Psoas muscle (tissue), 8 donors: ENCODE measurements around the gene JMJD4. TPM values are rescaled to one million over a fixed set of nuclear protein-coding genes. Genes with fewer than 3 reads are reported as not detected.

Experiments used
- ATAC-seq, 4 donors: fragments of 200-7000 bp; cut with Tn5 transposase; one replicate each; pipeline ENCODE4 v1.9.1; 2020; ENCODE audit warnings: moderate library complexity in 3 of 4, mild to moderate bottlenecking in 2 of 4
- DNase-seq, 2 donors: peaks; one replicate each; pipeline ENCODE4 v3.0.0-alpha.2; 2020
- H3K27ac ChIP-seq: fragments of 200-600 bp; one replicate; pipeline ENCODE4 v1.8.0; 2022
- H3K27me3 ChIP-seq, 3 donors: fragments of 200-600 bp in 1 of 3; one replicate each; pipeline versions ENCODE4 v1.6.1 to v1.8.0; 2013 to 2022; ENCODE audit warnings: low read length in 2 of 3, mild to moderate bottlenecking in 2 of 3, moderate library complexity in 1 of 3; ENCODE audit not compliant: insufficient read depth in 3 of 3
- H3K36me3 ChIP-seq, 2 donors: fragments of 200-600 bp in 1 of 2; one replicate each; pipeline versions ENCODE4 v1.6.1 to v1.8.0; 2013 to 2022; ENCODE audit warnings: low read depth in 1 of 2, mild to moderate bottlenecking in 1 of 2, moderate library complexity in 1 of 2; ENCODE audit not compliant: insufficient read depth in 1 of 2
- H3K4me1 ChIP-seq: fragments of 200-600 bp; one replicate; pipeline ENCODE4 v1.8.0; 2022
- H3K4me3 ChIP-seq: fragments of 200-600 bp; one replicate; pipeline ENCODE4 v1.8.0; 2022; ENCODE audit warnings: mild to moderate bottlenecking
- H3K9me3 ChIP-seq: fragments of 200-600 bp; one replicate; pipeline ENCODE4 v1.8.0; 2022
- CTCF ChIP-seq: fragments of 200-600 bp; IDR thresholded peaks from one replicate; pipeline ENCODE4 v1.8.0; 2022; ENCODE audit warnings: antibody characterized with exemption
- WGBS, 3 donors: extraction: QIAGEN DNeasy Blood & Tissue Kit; methylation state at CpG; one replicate each; pipeline versions ENCODE4 v1.1.6 to v1.1.7; 2013; 5-methylcytosine and 5-hydroxymethylcytosine counted together
- intact Hi-C, 2 donors: fragments of 100-400 bp; cut with DNase I; formaldehyde crosslinking; loops; one replicate each; pipeline versions ENCODE4 v1.11.0 to v1.14.2; 2022
- polyA plus RNA-seq, 3 donors: library from polyadenylated mRNA; stranded (reverse); fragments of 200-250 nt; gene quantifications; one replicate each; pipeline ENCODE4 v1.2.3, GENCODE V29; 2013
- total RNA-seq, 4 donors: library from RNA; stranded (reverse); fragmentation: NEBNext Ultra II Directional in 2 of 4; extraction: Animal tissue kit (Norgen Biotek cat#: 25700) in 2 of 4; gene quantifications; one replicate each; pipeline versions ENCODE4 v1.2.1 to v1.2.4, GENCODE V29; 2021 to 2023
- donor health status: healthy with polysubstance abuse.
- donor health status: DM: no; HTN: no; CAD: no; lungs with moderate emphysema.
- donor health status: Bipolar disorder and iron deficiency.
- donor health status: healthy.
- donor health status: DM: yes; HTN: yes; CAD: no.
- donor health status: DM: no; HTN: no; CAD: no.
- donor health status: DM: no; HTN: no; CAD: no.
- donor health status: DM: yes; HTN: yes; CAD: no.

JMJD4 gene
- total and polyA plus RNA-seq, 7 donors, result 9.0 to 20.5 (median 15.3) TPM

GRCh38 chr1:227758366-227758765 lies 23.3 kb upstream of the JMJD4 start:
- intact Hi-C loops, result no loop called here
- no peak for ATAC-seq
- Histone ChIP-seq H3K9me3 (no peaks in the 10 kb centered on the region), H3K4me3 (no peak overlapping the region), H3K36me3 (peaks cover 0 to 12% of the 10 kb centered on the region in 2 donors), H3K27me3 (no peaks in the 10 kb centered on the region), H3K4me1 (peaks cover 87% of the 10 kb centered on the region), H3K27ac (peak overlapping the region; percentile 90)
- WGBS, 3 donors, result 74 to 91% (median 78%) methylated on average over 6 of the region's 6 CpGs
- TF ChIP-seq CTCF, result no peak
- DNase-seq, result peak in 1 of 2 donors; percentile 19

- WGBS, 3 donors, result 41 to 70% (median 56%) methylated on average over 2 of the region's 2 CpGs
- TF ChIP-seq CTCF, result no peak
- intact Hi-C loops, result no loop called here
- Histone ChIP-seq H3K27ac (peak overlapping the region; percentile 10), H3K27me3 (no peaks in the 10 kb centered on the region), H3K4me3 (no peak overlapping the region), H3K4me1 (peaks cover 86% of the 10 kb centered on the region), H3K9me3 (no peaks in the 10 kb centered on the region), H3K36me3 (peaks cover 0 to 12% of the 10 kb centered on the region in 2 donors)
- no peak for ATAC-seq
- no peak for DNase-seq
Measured at GRCh38 chr1:227757781-227758180, 22.7 kb upstream of the JMJD4 start.

GRCh38 chr1:227756172-227756959 lies 21.3 kb upstream of the JMJD4 start:
- no peak for ATAC-seq
- no peak for TF ChIP-seq CTCF
- Histone ChIP-seq H3K27ac (peak overlapping the region; percentile 86), H3K27me3 (no peaks in the 10 kb centered on the region), H3K4me3 (no peak overlapping the region), H3K36me3 (peaks cover 0 to 12% of the 10 kb centered on the region in 2 donors), H3K4me1 (peaks cover 76% of the 10 kb centered on the region), H3K9me3 (no peaks in the 10 kb centered on the region)
- 60 to 78% (median 62%) methylated on average over 13 of the region's 13 CpGs for WGBS, 3 donors
- intact Hi-C loops, result no loop called here
- peak in 1 of 2 donors; percentile 57 for DNase-seq

- Histone ChIP-seq H3K4me1 (peaks cover 71% of the 10 kb centered on the region), H3K27me3 (no peaks in the 10 kb centered on the region), H3K27ac (peak overlapping the region; percentile 86), H3K36me3 (peaks cover 0 to 21% of the 10 kb centered on the region in 2 donors), H3K9me3 (no peaks in the 10 kb centered on the region), H3K4me3 (no peak overlapping the region)
- 92 to 94% (median 92%) methylated on average over 4 of the region's 4 CpGs for WGBS, 3 donors
- ATAC-seq, result no peak
- intact Hi-C loops, result no loop called here
- TF ChIP-seq CTCF, result no peak
- DNase-seq, result peak in 1 of 2 donors; percentile 2
Measured at GRCh38 chr1:227754958-227755357, 19.9 kb upstream of the JMJD4 start.
